Karpas-422 (cell line): ENCODE data around the gene HES5. TPM values are rescaled to one million over a fixed set of nuclear protein-coding genes. Genes with fewer than 3 reads are reported as not detected.
A peak's percentile ranks its signal among the peaks of the same experiment; 100 is the strongest.

Source experiments
- DNase-seq: peaks from one replicate; pipeline ENCODE4 v3.0.0-alpha.2; 2015
- H2AFZ ChIP-seq: fragments of 200-600 bp; sonication (generic); 2 replicates; pipeline ENCODE4 v1.6.1; 2014; ENCODE audit warnings: antibody characterized with exemption, low read length, mixed read lengths
- H3K27ac ChIP-seq: fragments of 200-600 bp; sonication (generic); 2 replicates; pipeline ENCODE4 v1.5.1; 2014; ENCODE audit warnings: mild to moderate bottlenecking, low read length, moderate library complexity
- H3K27me3 ChIP-seq: fragments of 200-600 bp; sonication (generic); 2 replicates; pipeline ENCODE4 v1.6.1; 2014; ENCODE audit warnings: low read length, mixed read lengths
- H3K36me3 ChIP-seq: fragments of 200-600 bp; sonication (generic); 2 replicates; pipeline ENCODE4 v1.6.1; 2014; ENCODE audit warnings: low read length, mixed read lengths; ENCODE audit not compliant: insufficient read depth
- H3K4me1 ChIP-seq: fragments of 200-600 bp; sonication (generic); 2 replicates; pipeline ENCODE4 v1.6.1; 2014; ENCODE audit warnings: mild to moderate bottlenecking, low read length, mixed read lengths
- H3K4me2 ChIP-seq: fragments of 200-600 bp; sonication (generic); 2 replicates; pipeline ENCODE4 v1.6.1; 2014; ENCODE audit warnings: low read length, low read depth, mild to moderate bottlenecking; ENCODE audit not compliant: poor library complexity, severe bottlenecking
- H3K4me3 ChIP-seq: fragments of 200-600 bp; sonication (generic); 2 replicates; pipeline ENCODE4 v1.5.1; 2014; ENCODE audit warnings: mild to moderate bottlenecking, antibody characterized with exemption, low read length, mixed read lengths
- H3K79me2 ChIP-seq: fragments of 200-600 bp; sonication (generic); 2 replicates; pipeline ENCODE4 v1.6.1; 2014; ENCODE audit warnings: mild to moderate bottlenecking, low read length, mixed read lengths
- H3K9ac ChIP-seq: fragments of 200-600 bp; sonication (generic); 2 replicates; pipeline ENCODE4 v1.6.0; 2014; ENCODE audit warnings: low read length
- H3K9me2 ChIP-seq: fragments of 200-600 bp; sonication (generic), shearing (Covaris generic); replicated peaks from 2 replicates; pipeline ENCODE4 v1.6.0; 2014; ENCODE audit warnings: mild to moderate bottlenecking, low read length, moderate library complexity; ENCODE audit not compliant: insufficient read depth
- H3K9me3 ChIP-seq: fragments of 300-700, 200-600 bp; sonication (generic); 2 replicates; pipeline ENCODE4 v1.6.1; 2014; ENCODE audit warnings: low read length, mixed read lengths
- H4K20me1 ChIP-seq: fragments of 200-600 bp; sonication (generic); 2 replicates; pipeline ENCODE4 v1.6.1; 2014; ENCODE audit warnings: mild to moderate bottlenecking, antibody characterized with exemption, low read length, low read depth; ENCODE audit not compliant: insufficient read depth
- total RNA-seq: library from RNA; depleted of rRNA; stranded (reverse); fragments of >200 nt; shearing (Covaris generic); gene quantifications from 2 replicates; pipeline ENCODE4 v1.2.3, GENCODE V29; 2014; ENCODE audit warnings: low replicate concordance

Gene HES5
- total RNA-seq, 1 experiment from 2014 or later: not detected

- DNase-seq: no peak
- Histone ChIP-seq H3K27ac (no peak overlapping the region), H2AFZ (no peak overlapping the region), H3K27me3 (no peaks in the 10 kb centered on the region), H3K9me3 (no peaks in the 10 kb centered on the region), H3K4me3 (no peak overlapping the region), H3K36me3 (no peaks in the 10 kb centered on the region), H3K9ac (no peak overlapping the region), H3K79me2 (no peaks in the 10 kb centered on the region), H3K9me2 (no peaks in the 10 kb centered on the region), H4K20me1 (peaks cover 21% of the 10 kb centered on the region; the same call in 1 of the 2 replicates), H3K4me2 (peak overlapping the region; percentile 31), H3K4me1 (peaks cover 44% of the 10 kb centered on the region)
These were observed 33.3 kb downstream of the HES5 start for GRCh38 chr1:2496746-2497145.

GRCh38 chr1:2496087-2496622 is 33.9 kb downstream of the HES5 start:
- no peaks in the 10 kb centered on the region for H3K9me2 ChIP-seq
- H3K4me2 ChIP-seq: peak overlapping the region; percentile 31
- no peak overlapping the region for H3K27ac ChIP-seq
- no peak overlapping the region for H3K9ac ChIP-seq
- H4K20me1 ChIP-seq: peaks cover 21% of the 10 kb centered on the region; the same call in 1 of the 2 replicates
- no peaks in the 10 kb centered on the region for H3K9me3 ChIP-seq
- peak; percentile 78 for DNase-seq
- H3K4me3 ChIP-seq: peak overlapping the region; percentile 7; the same call in 1 of the 2 replicates
- no peak overlapping the region for H2AFZ ChIP-seq
- H3K4me1 ChIP-seq: peaks cover 44% of the 10 kb centered on the region
- no peaks in the 10 kb centered on the region for H3K79me2 ChIP-seq
- no peaks in the 10 kb centered on the region for H3K36me3 ChIP-seq
- no peaks in the 10 kb centered on the region for H3K27me3 ChIP-seq

- Histone ChIP-seq H3K36me3 (no peaks in the 10 kb centered on the region), H3K4me2 (peak overlapping the region; percentile 31), H3K27me3 (no peaks in the 10 kb centered on the region), H3K9ac (no peak overlapping the region), H3K79me2 (no peaks in the 10 kb centered on the region), H3K4me3 (peak overlapping the region; percentile 7; the same call in 1 of the 2 replicates), H3K9me2 (no peaks in the 10 kb centered on the region), H2AFZ (no peak overlapping the region), H3K27ac (no peak overlapping the region), H3K4me1 (peaks cover 44% of the 10 kb centered on the region), H3K9me3 (no peaks in the 10 kb centered on the region), H4K20me1 (peaks cover 21% of the 10 kb centered on the region; the same call in 1 of the 2 replicates)
- DNase-seq: peak; percentile 46
These were observed 34.5 kb downstream of the HES5 start for GRCh38 chr1:2495546-2495945.

- H3K4me2 ChIP-seq: no peak overlapping the region
- no peaks in the 10 kb centered on the region for H3K9me3 ChIP-seq
- no peak overlapping the region for H3K4me3 ChIP-seq
- H3K36me3 ChIP-seq: no peaks in the 10 kb centered on the region
- H3K27me3 ChIP-seq: no peaks in the 10 kb centered on the region
- no peak for DNase-seq
- no peaks in the 10 kb centered on the region for H3K79me2 ChIP-seq
- H3K9ac ChIP-seq: no peak overlapping the region
- H3K9me2 ChIP-seq: no peaks in the 10 kb centered on the region
- H4K20me1 ChIP-seq: peaks cover 21% of the 10 kb centered on the region; the same call in 1 of the 2 replicates
- no peak overlapping the region for H2AFZ ChIP-seq
- H3K4me1 ChIP-seq: peaks cover 41% of the 10 kb centered on the region
- H3K27ac ChIP-seq: no peak overlapping the region
These were observed 35.0 kb downstream of the HES5 start for GRCh38 chr1:2495026-2495425.

- Histone ChIP-seq H3K36me3 (no peaks in the 10 kb centered on the region), H3K9ac (no peak overlapping the region), H3K27me3 (no peaks in the 10 kb centered on the region), H3K27ac (no peak overlapping the region), H3K4me1 (peaks cover 38% of the 10 kb centered on the region), H3K9me3 (no peaks in the 10 kb centered on the region), H3K4me2 (no peak overlapping the region), H4K20me1 (peaks cover 21% of the 10 kb centered on the region; the same call in 1 of the 2 replicates), H3K79me2 (no peaks in the 10 kb centered on the region), H3K4me3 (no peak overlapping the region), H3K9me2 (no peaks in the 10 kb centered on the region), H2AFZ (no peak overlapping the region)
- DNase-seq: no peak
These were observed 35.8 kb downstream of the HES5 start for GRCh38 chr1:2494323-2494693.

GRCh38 chr1:2493691-2494322 is 36.3 kb downstream of the HES5 start:
- H3K4me1 ChIP-seq: peaks cover 38% of the 10 kb centered on the region
- no peak overlapping the region for H3K9ac ChIP-seq
- peaks cover 21% of the 10 kb centered on the region; the same call in 1 of the 2 replicates for H4K20me1 ChIP-seq
- H3K27ac ChIP-seq: no peak overlapping the region
- no peaks in the 10 kb centered on the region for H3K9me2 ChIP-seq
- H3K4me3 ChIP-seq: no peak overlapping the region
- H3K9me3 ChIP-seq: no peaks in the 10 kb centered on the region
- no peak overlapping the region for H2AFZ ChIP-seq
- no peak overlapping the region for H3K4me2 ChIP-seq
- no peak for DNase-seq
- H3K79me2 ChIP-seq: no peaks in the 10 kb centered on the region
- no peaks in the 10 kb centered on the region for H3K27me3 ChIP-seq
- no peaks in the 10 kb centered on the region for H3K36me3 ChIP-seq

GRCh38 chr1:2493218-2493617 is 36.8 kb downstream of the HES5 start:
- H3K4me1 ChIP-seq: peaks cover 36% of the 10 kb centered on the region
- H3K79me2 ChIP-seq: no peaks in the 10 kb centered on the region

GRCh38 chr1:2492091-2492490 is 38.0 kb downstream of the HES5 start:
- Histone ChIP-seq H3K4me3 (no peak overlapping the region), H3K36me3 (no peaks in the 10 kb centered on the region), H3K27ac (no peak overlapping the region), H3K4me1 (peaks cover 25% of the 10 kb centered on the region), H3K9ac (no peak overlapping the region), H3K79me2 (no peaks in the 10 kb centered on the region), H3K27me3 (no peaks in the 10 kb centered on the region), H3K9me2 (no peaks in the 10 kb centered on the region), H4K20me1 (peaks cover 12% of the 10 kb centered on the region; the same call in 1 of the 2 replicates), H3K9me3 (no peaks in the 10 kb centered on the region), H2AFZ (no peak overlapping the region), H3K4me2 (no peak overlapping the region)
- DNase-seq: no peak

More at GRCh38 chr1:2493218-2493617, 36.8 kb downstream of the HES5 start:
- H3K9ac ChIP-seq: no peak overlapping the region
- H4K20me1 ChIP-seq: peaks cover 20% of the 10 kb centered on the region; the same call in 1 of the 2 replicates
- H3K4me3 ChIP-seq: no peak overlapping the region
- H3K4me2 ChIP-seq: no peak overlapping the region
- no peaks in the 10 kb centered on the region for H3K9me2 ChIP-seq
- DNase-seq: no peak
- no peaks in the 10 kb centered on the region for H3K36me3 ChIP-seq
- no peak overlapping the region for H2AFZ ChIP-seq
- no peaks in the 10 kb centered on the region for H3K9me3 ChIP-seq
- no peak overlapping the region for H3K27ac ChIP-seq
- H3K27me3 ChIP-seq: no peaks in the 10 kb centered on the region
